ENCODE data around the gene POLA1.

GRCh38 chrX:25017667-25018247 is 324.0 kb downstream of the POLA1 start:
- TF ChIP-seq POLR2AphosphoS5 (IDR thresholded peaks at IDR 0.05; ENCODE audit: low read depth) (no peak), GABPA (IDR thresholded peaks at IDR 0.05; ENCODE audit: low read depth) (no peak), SPI1 (IDR thresholded peaks at IDR 0.05; ENCODE audit: borderline replicate concordance, low read depth) (no peak)
- TF ChIP-seq, protein P1, sequence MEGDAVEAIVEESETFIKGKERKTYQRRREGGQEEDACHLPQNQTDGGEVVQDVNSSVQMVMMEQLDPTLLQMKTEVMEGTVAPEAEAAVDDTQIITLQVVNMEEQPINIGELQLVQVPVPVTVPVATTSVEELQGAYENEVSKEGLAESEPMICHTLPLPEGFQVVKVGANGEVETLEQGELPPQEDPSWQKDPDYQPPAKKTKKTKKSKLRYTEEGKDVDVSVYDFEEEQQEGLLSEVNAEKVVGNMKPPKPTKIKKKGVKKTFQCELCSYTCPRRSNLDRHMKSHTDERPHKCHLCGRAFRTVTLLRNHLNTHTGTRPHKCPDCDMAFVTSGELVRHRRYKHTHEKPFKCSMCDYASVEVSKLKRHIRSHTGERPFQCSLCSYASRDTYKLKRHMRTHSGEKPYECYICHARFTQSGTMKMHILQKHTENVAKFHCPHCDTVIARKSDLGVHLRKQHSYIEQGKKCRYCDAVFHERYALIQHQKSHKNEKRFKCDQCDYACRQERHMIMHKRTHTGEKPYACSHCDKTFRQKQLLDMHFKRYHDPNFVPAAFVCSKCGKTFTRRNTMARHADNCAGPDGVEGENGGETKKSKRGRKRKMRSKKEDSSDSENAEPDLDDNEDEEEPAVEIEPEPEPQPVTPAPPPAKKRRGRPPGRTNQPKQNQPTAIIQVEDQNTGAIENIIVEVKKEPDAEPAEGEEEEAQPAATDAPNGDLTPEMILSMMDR (IDR thresholded peaks at IDR 0.05; ENCODE audit: insufficient read depth, low read length): no peak
- TF ChIP-seq, protein P2, sequence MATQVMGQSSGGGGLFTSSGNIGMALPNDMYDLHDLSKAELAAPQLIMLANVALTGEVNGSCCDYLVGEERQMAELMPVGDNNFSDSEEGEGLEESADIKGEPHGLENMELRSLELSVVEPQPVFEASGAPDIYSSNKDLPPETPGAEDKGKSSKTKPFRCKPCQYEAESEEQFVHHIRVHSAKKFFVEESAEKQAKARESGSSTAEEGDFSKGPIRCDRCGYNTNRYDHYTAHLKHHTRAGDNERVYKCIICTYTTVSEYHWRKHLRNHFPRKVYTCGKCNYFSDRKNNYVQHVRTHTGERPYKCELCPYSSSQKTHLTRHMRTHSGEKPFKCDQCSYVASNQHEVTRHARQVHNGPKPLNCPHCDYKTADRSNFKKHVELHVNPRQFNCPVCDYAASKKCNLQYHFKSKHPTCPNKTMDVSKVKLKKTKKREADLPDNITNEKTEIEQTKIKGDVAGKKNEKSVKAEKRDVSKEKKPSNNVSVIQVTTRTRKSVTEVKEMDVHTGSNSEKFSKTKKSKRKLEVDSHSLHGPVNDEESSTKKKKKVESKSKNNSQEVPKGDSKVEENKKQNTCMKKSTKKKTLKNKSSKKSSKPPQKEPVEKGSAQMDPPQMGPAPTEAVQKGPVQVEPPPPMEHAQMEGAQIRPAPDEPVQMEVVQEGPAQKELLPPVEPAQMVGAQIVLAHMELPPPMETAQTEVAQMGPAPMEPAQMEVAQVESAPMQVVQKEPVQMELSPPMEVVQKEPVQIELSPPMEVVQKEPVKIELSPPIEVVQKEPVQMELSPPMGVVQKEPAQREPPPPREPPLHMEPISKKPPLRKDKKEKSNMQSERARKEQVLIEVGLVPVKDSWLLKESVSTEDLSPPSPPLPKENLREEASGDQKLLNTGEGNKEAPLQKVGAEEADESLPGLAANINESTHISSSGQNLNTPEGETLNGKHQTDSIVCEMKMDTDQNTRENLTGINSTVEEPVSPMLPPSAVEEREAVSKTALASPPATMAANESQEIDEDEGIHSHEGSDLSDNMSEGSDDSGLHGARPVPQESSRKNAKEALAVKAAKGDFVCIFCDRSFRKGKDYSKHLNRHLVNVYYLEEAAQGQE (IDR thresholded peaks at IDR 0.05; ENCODE audit: insufficient replicate concordance, low read depth): no peak

Data from HL-60 (cell line).